Aorta (tissue), 4 donors: Measurements from ENCODE around the gene PAPSS1. TPM values are rescaled to one million over a fixed set of nuclear protein-coding genes. Genes with fewer than 3 reads are reported as not detected.

Experiments
- polyA plus RNA-seq, 2 donors: library from polyadenylated mRNA; stranded (reverse); fragments of 200-250 nt; gene quantifications; one replicate each; pipeline ENCODE4 v1.2.3, GENCODE V29; 2013
- total RNA-seq, 2 donors: library from RNA; stranded (reverse); fragmentation: NEBNext Ultra II Directional; extraction: Animal tissue kit (Norgen Biotek cat#: 25700); gene quantifications; one replicate each; pipeline ENCODE4 v1.2.1, GENCODE V29; 2021
- donor health status: healthy with polysubstance abuse.
- donor health status: Bipolar disorder and iron deficiency.
- donor health status: DM: no; HTN: no; CAD: no.
- donor health status: DM: yes; HTN: yes; CAD: no.

PAPSS1 gene
- total and polyA plus RNA-seq, 4 donors, result 20.4 to 38.5 (median 31.1) TPM

Other genes with a start within 250 kb of the PAPSS1 start
- 10 to 100 TPM; 39.1 to 50.2 TPM for gene SGMS2, start 104.7 kb upstream of the PAPSS1 start, total RNA-seq
- gene SGMS2, start 104.7 kb upstream of the PAPSS1 start, polyA plus RNA-seq, result 1 to 10 TPM; 4.3 to 9.9 TPM
- gene CYP2U1, start 211.3 kb upstream of the PAPSS1 start, total RNA-seq, result 10 to 100 TPM; 13.8 to 16.7 TPM
- 1 to 10 TPM; 5.3 to 8.5 TPM for gene CYP2U1, start 211.3 kb upstream of the PAPSS1 start, polyA plus RNA-seq